Body of pancreas (tissue), 4 donors: ENCODE results near the gene WDR38. TPM values are rescaled to one million over a fixed set of nuclear protein-coding genes. Genes with fewer than 3 reads are reported as not detected.
"Not testable (repeated sequence)": the region's sequence is repeated elsewhere in the genome, so short reads cannot be mapped to it uniquely, and the experiment has no call there.

Experiments used
- ATAC-seq: fragments of 150-250 bp; one replicate; pipeline ENCODE4 v1.9.1; 2016
- DNase-seq, 4 donors: peaks; one replicate each; pipeline ENCODE4 v3.0.0-alpha.2; 2019
- H3K27ac ChIP-seq, 4 donors: fragments of 200-600 bp; sonication (generic); 1 replicate in 3 of 4; 2 replicates in 1 of 4; pipeline versions ENCODE4 v1.5.1 to v1.6.1; 2016 to 2019; ENCODE audit warnings: mild to moderate bottlenecking in 1 of 4, mixed read lengths in 1 of 4, moderate library complexity in 1 of 4
- H3K27me3 ChIP-seq, 2 donors: fragments of 200-600 bp; sonication (generic); one replicate each; pipeline ENCODE4 v1.6.0; 2016; ENCODE audit warnings: mild to moderate bottlenecking in 1 of 2
- H3K36me3 ChIP-seq, 2 donors: fragments of 200-600 bp; sonication (generic); replicated peaks in 1 of 2; 2 replicates each; pipeline ENCODE4 v1.5.1; 2016; ENCODE audit warnings: low read depth in 2 of 2; ENCODE audit not compliant: insufficient read depth in 1 of 2
- H3K4me1 ChIP-seq: fragments of 200-600 bp; sonication (generic); one replicate; pipeline ENCODE4 v1.6.0; 2016
- H3K4me3 ChIP-seq, 2 donors: fragments of 200-600 bp; sonication (generic); 1 replicate in 1 of 2; 2 replicates in 1 of 2; pipeline ENCODE4 v1.5.1; 2016 to 2019
- H3K9me3 ChIP-seq, 3 donors: fragments of 200-600 bp; sonication (generic); 1 replicate in 2 of 3; 2 replicates in 1 of 3; pipeline ENCODE4 v1.5.1; 2016
- CTCF ChIP-seq, 7 experiments: fragments of 450-650 bp in 4 of 7; fragments of 200-600 bp in 3 of 7; sonication (generic) in 3 of 7; IDR thresholded peaks; one replicate each; pipeline ENCODE4 v1.5.1; 2016 to 2019; ENCODE audit warnings: antibody characterized with exemption in 7 of 7
- POLR2A ChIP-seq, 3 donors: fragments of 450-650 bp; IDR thresholded peaks; one replicate each; pipeline ENCODE4 v1.6.1; 2016; ENCODE audit warnings: antibody characterized with exemption in 3 of 3, mild to moderate bottlenecking in 2 of 3
- WGBS, 2 donors: methylation state at CpG; one replicate each; pipeline ENCODE4 v1.1.5; 2017; 5-methylcytosine and 5-hydroxymethylcytosine counted together
- intact Hi-C: fragments of 100-400 bp; cut with DNase I; formaldehyde crosslinking; loops from one replicate; pipeline ENCODE4 v1.15.1; 2023
- total RNA-seq, 2 donors: library from RNA; depleted of rRNA; stranded (reverse); fragments of >200 nt; gene quantifications; one replicate each; pipeline ENCODE4 v1.1.0, GENCODE V29; 2016

The WDR38 gene
- total RNA-seq, 2 donors from 2014 or later, result 0.78 TPM; not detected in 1

GRCh38 chr9:124844291-124844690, 9.0 kb upstream of the WDR38 start:
- Histone ChIP-seq H3K9me3 (no peaks in the 10 kb centered on the region), H3K4me3 (no peak overlapping the region), H3K27me3 (no peaks in the 10 kb centered on the region), H3K4me1 (peaks cover 15% of the 10 kb centered on the region), H3K36me3 (no peaks in the 10 kb centered on the region), H3K27ac (no peak overlapping the region)
- DNase-seq, result no peak
- intact Hi-C loops, result loop anchor here (5.0 kb wide), 1 partner anchor 42 kb away; no protein-coding TSS in a partner anchor
- TF ChIP-seq CTCF (IDR thresholded peaks at IDR 0.05) (no peak), POLR2A (IDR thresholded peaks at IDR 0.05) (no peak)
- ATAC-seq, result no peak
- 75 to 80% methylated on average over 4 of the region's 4 CpGs for WGBS, 2 donors

GRCh38 chr9:124846467-124846866, 6.8 kb upstream of the WDR38 start:
- 91% methylated on average over 9 of the region's 9 CpGs for WGBS, 2 donors
- H3K4me3 ChIP-seq, result not testable (repeated sequence)

GRCh38 chr9:124846969-124847368, 6.3 kb upstream of the WDR38 start:
- WGBS, 2 donors, result 87 to 92% methylated on average over 6 of the region's 6 CpGs
- no peak for ATAC-seq
- H3K9me3 ChIP-seq, result no peaks in the 10 kb centered on the region
- intact Hi-C loops, result no loop called here
- TF ChIP-seq CTCF (IDR thresholded peaks at IDR 0.05), result no peak
- TF ChIP-seq POLR2A (IDR thresholded peaks at IDR 0.05), result no peak
- no peaks in the 10 kb centered on the region for H3K36me3 ChIP-seq
- H3K4me3 ChIP-seq, result no peak overlapping the region
- DNase-seq, result no peak
- no peaks in the 10 kb centered on the region for H3K27me3 ChIP-seq
- H3K27ac ChIP-seq, result no peak overlapping the region
- H3K4me1 ChIP-seq, result no peaks in the 10 kb centered on the region

More at GRCh38 chr9:124846467-124846866, 6.8 kb upstream of the WDR38 start:
- DNase-seq, H3K9me3 ChIP-seq, H3K27me3 ChIP-seq, H3K36me3 ChIP-seq, ATAC-seq, H3K27ac ChIP-seq, intact Hi-C loops, H3K4me1 ChIP-seq: not testable (repeated sequence)

GRCh38 chr9:124849801-124850200, 3.5 kb upstream of the WDR38 start:
- DNase-seq, result no peak
- no peak for ATAC-seq
- H3K36me3 ChIP-seq, result no peaks in the 10 kb centered on the region
- no peak overlapping the region for H3K4me3 ChIP-seq
- peaks cover 14% of the 10 kb centered on the region for H3K4me1 ChIP-seq
- 41 to 51% methylated on average over 6 to 10 of the region's 10 CpGs for WGBS, 2 donors
- H3K9me3 ChIP-seq, result no peaks in the 10 kb centered on the region
- TF ChIP-seq POLR2A (IDR thresholded peaks at IDR 0.05), result no peak
- TF ChIP-seq CTCF (IDR thresholded peaks at IDR 0.05), result no peak
- H3K27me3 ChIP-seq, result no peaks in the 10 kb centered on the region
- no peak overlapping the region for H3K27ac ChIP-seq
- intact Hi-C loops, result loop anchor here (10.0 kb wide), 1 partner anchor 295 kb away; the partner anchor contains the start of gene SCAI

GRCh38 chr9:124852121-124852828, 985 bp upstream of the WDR38 start:
- H3K4me1 ChIP-seq, result peaks cover 14% of the 10 kb centered on the region
- H3K36me3 ChIP-seq, result peaks cover 0 to 5% of the 10 kb centered on the region in 2 donors
- no peak overlapping the region for H3K4me3 ChIP-seq
- H3K9me3 ChIP-seq, result no peaks in the 10 kb centered on the region
- intact Hi-C loops, result loop anchor here (10.0 kb wide), 1 partner anchor 293 kb away; the partner anchor contains the start of gene SCAI
- DNase-seq (no peak), ATAC-seq (no peak)
- no peak overlapping the region for H3K27ac ChIP-seq
- H3K27me3 ChIP-seq, result no peaks in the 10 kb centered on the region
- TF ChIP-seq CTCF (IDR thresholded peaks at IDR 0.05) (no peak), POLR2A (IDR thresholded peaks at IDR 0.05) (no peak)
- 59 to 100% methylated on average over 1 to 13 of the region's 13 CpGs for WGBS, 2 donors
